ENCODE data around the gene RPLP2. TPM values are rescaled to one million over a fixed set of nuclear protein-coding genes. Genes with fewer than 3 reads are reported as not detected.

RPLP2 gene
- total RNA-seq, 1 experiment from 2014 or later = 2,142 TPM

DNA sequence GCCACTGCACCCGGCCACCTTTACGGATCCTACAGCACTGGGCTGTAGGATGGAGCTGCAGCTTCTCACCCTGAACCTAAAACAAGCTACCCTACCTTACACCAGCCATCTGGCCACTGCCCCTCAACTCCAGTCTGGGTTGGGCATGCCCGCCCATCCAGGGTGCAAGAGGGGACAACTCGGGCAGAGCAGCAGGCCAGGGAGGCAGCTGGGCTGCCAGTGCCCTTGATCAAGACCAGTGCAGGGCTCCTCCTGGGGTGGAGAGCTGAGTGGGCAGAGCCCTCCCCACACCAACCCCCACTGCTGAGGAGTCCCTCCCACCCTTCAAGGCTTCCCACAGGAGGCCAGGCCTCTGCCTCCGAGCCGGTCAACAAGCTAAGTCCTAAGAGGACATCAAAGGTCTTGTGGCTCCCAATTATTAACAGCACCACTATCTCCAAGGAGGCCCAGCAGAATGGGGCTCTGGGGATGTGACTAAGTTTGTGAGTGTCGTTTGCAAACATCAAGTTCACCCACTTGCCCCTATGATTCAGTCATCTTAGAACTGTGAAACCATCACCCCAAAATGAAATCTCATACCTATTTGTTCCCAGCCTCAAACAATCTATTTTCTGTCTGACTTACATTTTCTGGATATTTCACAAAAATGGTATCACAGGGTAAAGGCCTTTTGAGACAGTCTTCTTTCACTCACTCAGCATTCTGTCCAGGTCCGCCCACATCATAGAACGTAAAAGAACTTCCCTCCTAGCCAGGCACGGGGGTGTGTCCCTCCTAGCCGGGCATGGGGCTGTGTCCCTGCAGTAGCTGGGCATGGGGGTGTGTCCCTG is 43.4 kb upstream of the RPLP2 start:
- TF ChIP-seq, protein P1, sequence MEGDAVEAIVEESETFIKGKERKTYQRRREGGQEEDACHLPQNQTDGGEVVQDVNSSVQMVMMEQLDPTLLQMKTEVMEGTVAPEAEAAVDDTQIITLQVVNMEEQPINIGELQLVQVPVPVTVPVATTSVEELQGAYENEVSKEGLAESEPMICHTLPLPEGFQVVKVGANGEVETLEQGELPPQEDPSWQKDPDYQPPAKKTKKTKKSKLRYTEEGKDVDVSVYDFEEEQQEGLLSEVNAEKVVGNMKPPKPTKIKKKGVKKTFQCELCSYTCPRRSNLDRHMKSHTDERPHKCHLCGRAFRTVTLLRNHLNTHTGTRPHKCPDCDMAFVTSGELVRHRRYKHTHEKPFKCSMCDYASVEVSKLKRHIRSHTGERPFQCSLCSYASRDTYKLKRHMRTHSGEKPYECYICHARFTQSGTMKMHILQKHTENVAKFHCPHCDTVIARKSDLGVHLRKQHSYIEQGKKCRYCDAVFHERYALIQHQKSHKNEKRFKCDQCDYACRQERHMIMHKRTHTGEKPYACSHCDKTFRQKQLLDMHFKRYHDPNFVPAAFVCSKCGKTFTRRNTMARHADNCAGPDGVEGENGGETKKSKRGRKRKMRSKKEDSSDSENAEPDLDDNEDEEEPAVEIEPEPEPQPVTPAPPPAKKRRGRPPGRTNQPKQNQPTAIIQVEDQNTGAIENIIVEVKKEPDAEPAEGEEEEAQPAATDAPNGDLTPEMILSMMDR (IDR thresholded peaks at IDR 0.05; ENCODE audit: unreplicated experiment) = no peak
- Mint-ChIP-seq H3K4me1 (ENCODE audit: insufficient read depth, unreplicated experiment) (peaks cover 16% of the 10 kb centered on the region), H3K4me3 (ENCODE audit: unreplicated experiment) (no peak overlapping the region), H3K27me3 (ENCODE audit: insufficient read depth, unreplicated experiment) (no peaks in the 10 kb centered on the region), H3K9me3 (ENCODE audit: unreplicated experiment) (no peaks in the 10 kb centered on the region), H3K27ac (ENCODE audit: low read depth, unreplicated experiment) (no peak overlapping the region), H3K36me3 (ENCODE audit: insufficient read depth, unreplicated experiment) (peaks cover 88% of the 10 kb centered on the region)
- DNase-seq (ENCODE audit: unreplicated experiment) = no peak
- intact Hi-C loops (cut with micrococcal nuclease) = no loop called here
- no TSS peak for BruUV-seq (replicated peaks)
- POLR2A ChIA-PET = interaction anchor here (0.6 kb wide), 1 partner anchor 15 kb away, joined by 3 read pairs; no protein-coding TSS in a partner anchor
- CTCF ChIA-PET = interaction anchor here (0.7 to 1.9 kb wide), 7 partner anchors 9 to 248 kb away, joined by 3 to 10 read pairs (median 5); no protein-coding TSS in a partner anchor

GRCh38 chr11:766936-767210 is 42.9 kb upstream of the RPLP2 start:
- ChIA-PET CTCF (interaction anchor here (1.0 kb wide), 3 partner anchors 12 to 249 kb away, joined by 3 to 5 read pairs (median 3); no protein-coding TSS in a partner anchor), POLR2A (no interaction called here)
- DNase-seq (ENCODE audit: unreplicated experiment) = no peak
- Mint-ChIP-seq H3K36me3 (ENCODE audit: insufficient read depth, unreplicated experiment) (peaks cover 83% of the 10 kb centered on the region), H3K27me3 (ENCODE audit: insufficient read depth, unreplicated experiment) (no peaks in the 10 kb centered on the region), H3K4me3 (ENCODE audit: unreplicated experiment) (no peak overlapping the region), H3K4me1 (ENCODE audit: insufficient read depth, unreplicated experiment) (peaks cover 16% of the 10 kb centered on the region), H3K27ac (ENCODE audit: low read depth, unreplicated experiment) (no peak overlapping the region), H3K9me3 (ENCODE audit: unreplicated experiment) (no peaks in the 10 kb centered on the region)
- BruUV-seq (replicated peaks) = no TSS peak
- TF ChIP-seq, protein P1 (IDR thresholded peaks at IDR 0.05; ENCODE audit: unreplicated experiment) = no peak
- intact Hi-C loops (cut with micrococcal nuclease) = no loop called here

DNA sequence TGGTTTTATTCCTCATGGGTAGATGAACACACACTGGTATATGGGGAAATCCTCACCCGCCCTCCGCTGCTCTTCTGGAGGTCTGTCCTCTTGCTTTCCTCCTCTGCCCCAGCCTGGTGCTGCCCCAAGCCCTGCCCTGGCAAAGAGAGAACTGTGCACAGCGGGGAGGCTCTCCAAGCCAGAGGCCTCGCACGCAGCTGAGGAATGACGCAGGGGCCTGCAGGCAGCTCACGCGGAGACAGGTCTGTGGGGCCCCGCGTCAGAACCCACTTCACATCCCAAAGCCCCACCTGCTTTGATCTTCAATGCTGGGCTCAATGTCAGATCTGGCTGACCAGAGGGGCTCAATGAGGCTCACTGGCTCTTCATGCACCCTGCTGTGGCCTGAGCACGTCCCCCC is 42.5 kb upstream of the RPLP2 start:
- Mint-ChIP-seq H3K4me1 (ENCODE audit: insufficient read depth, unreplicated experiment) (peaks cover 14% of the 10 kb centered on the region), H3K4me3 (ENCODE audit: unreplicated experiment) (no peak overlapping the region), H3K27ac (ENCODE audit: low read depth, unreplicated experiment) (no peak overlapping the region), H3K36me3 (ENCODE audit: insufficient read depth, unreplicated experiment) (peaks cover 83% of the 10 kb centered on the region), H3K27me3 (ENCODE audit: insufficient read depth, unreplicated experiment) (no peaks in the 10 kb centered on the region), H3K9me3 (ENCODE audit: unreplicated experiment) (no peaks in the 10 kb centered on the region)
- BruUV-seq (replicated peaks) = TSS peak; percentile 15
- DNase-seq (ENCODE audit: unreplicated experiment) = no peak
- POLR2A ChIA-PET = no interaction called here
- CTCF ChIA-PET = interaction anchor here (1.0 kb wide), 1 partner anchor 12 kb away, joined by 3 read pairs; no protein-coding TSS in a partner anchor
- TF ChIP-seq, protein P1 (IDR thresholded peaks at IDR 0.05; ENCODE audit: unreplicated experiment) = no peak
- intact Hi-C loops (cut with micrococcal nuclease) = no loop called here

DNA sequence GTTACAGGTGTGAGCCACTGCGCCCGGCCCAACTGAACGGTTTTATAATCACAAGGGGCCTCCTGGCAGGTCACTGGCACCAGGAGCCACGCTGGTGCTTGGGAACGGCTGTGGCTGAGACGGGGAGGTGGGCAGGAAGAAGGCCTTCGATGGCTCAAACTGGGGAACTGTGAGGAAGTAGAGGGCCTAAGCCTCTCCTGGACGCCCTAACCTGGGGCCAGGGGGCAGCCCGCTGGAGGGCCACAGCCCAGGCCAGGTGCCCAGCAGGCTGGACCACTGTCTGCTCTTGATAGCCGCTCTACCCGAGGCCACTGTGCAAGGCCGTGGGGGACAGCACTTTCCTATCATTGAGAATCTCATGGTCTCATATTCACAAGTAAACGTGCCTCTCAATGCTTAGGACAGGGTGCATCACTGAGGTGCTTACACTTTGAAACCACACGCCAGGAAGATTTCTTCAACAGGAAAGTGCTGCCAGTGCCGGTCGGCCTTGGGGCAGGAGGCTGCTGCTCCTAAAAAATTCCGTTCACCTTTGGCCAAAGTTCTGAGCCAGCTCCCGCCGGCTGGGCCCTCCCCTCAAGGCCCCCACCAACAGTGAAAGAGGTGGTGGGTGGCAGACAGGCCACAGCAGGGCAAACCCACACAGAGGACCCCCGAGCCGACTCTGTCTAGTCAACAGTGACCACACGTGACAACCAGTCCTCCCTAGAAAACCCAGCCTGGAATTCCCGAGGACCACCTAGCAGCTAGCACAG is 39.7 kb upstream of the RPLP2 start:
- intact Hi-C loops (cut with micrococcal nuclease) = no loop called here
- Mint-ChIP-seq H3K27me3 (ENCODE audit: insufficient read depth, unreplicated experiment) (no peaks in the 10 kb centered on the region), H3K36me3 (ENCODE audit: insufficient read depth, unreplicated experiment) (peaks cover 76% of the 10 kb centered on the region), H3K4me1 (ENCODE audit: insufficient read depth, unreplicated experiment) (peaks cover 3% of the 10 kb centered on the region), H3K9me3 (ENCODE audit: unreplicated experiment) (no peaks in the 10 kb centered on the region), H3K4me3 (ENCODE audit: unreplicated experiment) (no peak overlapping the region), H3K27ac (ENCODE audit: low read depth, unreplicated experiment) (no peak overlapping the region)
- DNase-seq (ENCODE audit: unreplicated experiment) = no peak
- BruUV-seq (replicated peaks) = TSS peak; percentile 14
- CTCF ChIA-PET = interaction anchor here (0.7 kb wide), 1 partner anchor 31 kb away, joined by 3 read pairs; no protein-coding TSS in a partner anchor
- POLR2A ChIA-PET = no interaction called here
- TF ChIP-seq, protein P1 (IDR thresholded peaks at IDR 0.05; ENCODE audit: unreplicated experiment) = no peak
